ENCODE measurements around the gene GPC6.

DNA sequence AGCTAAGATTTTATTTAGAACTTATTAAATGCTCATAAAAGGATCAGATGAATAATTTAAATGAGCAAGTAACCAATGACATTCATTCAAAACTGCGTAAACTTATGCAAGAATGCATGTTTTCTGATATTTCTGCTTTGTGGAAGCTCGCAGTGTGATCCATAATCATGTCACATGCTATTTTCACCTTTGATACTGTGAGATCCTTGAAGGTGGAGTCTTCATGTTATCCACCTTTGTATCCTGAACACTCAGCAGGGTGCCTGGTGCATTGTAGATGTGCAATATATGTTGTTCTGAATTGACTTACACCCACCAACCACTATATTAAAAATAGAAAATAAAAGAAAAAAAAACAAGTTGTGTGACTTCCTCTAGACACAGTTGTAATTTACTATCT lies 919.4 kb downstream of the GPC6 start:
- TF ChIP-seq RBM39 (optimal IDR thresholded peaks at IDR 0.05; ENCODE audit: low read depth, low read length), result no peak
- no peak for TF ChIP-seq SMAD3 (CRISPR knock-in tag; conservative IDR thresholded peaks at IDR 0.05)
- no peak for TF ChIP-seq ZZZ3 (IDR thresholded peaks at IDR 0.05)
- TF ChIP-seq CHD4 (IDR thresholded peaks at IDR 0.05; ENCODE audit: insufficient read depth, insufficient replicate concordance, low read depth, low read length, poor library complexity, severe bottlenecking), result no peak
- TF ChIP-seq, protein P1, sequence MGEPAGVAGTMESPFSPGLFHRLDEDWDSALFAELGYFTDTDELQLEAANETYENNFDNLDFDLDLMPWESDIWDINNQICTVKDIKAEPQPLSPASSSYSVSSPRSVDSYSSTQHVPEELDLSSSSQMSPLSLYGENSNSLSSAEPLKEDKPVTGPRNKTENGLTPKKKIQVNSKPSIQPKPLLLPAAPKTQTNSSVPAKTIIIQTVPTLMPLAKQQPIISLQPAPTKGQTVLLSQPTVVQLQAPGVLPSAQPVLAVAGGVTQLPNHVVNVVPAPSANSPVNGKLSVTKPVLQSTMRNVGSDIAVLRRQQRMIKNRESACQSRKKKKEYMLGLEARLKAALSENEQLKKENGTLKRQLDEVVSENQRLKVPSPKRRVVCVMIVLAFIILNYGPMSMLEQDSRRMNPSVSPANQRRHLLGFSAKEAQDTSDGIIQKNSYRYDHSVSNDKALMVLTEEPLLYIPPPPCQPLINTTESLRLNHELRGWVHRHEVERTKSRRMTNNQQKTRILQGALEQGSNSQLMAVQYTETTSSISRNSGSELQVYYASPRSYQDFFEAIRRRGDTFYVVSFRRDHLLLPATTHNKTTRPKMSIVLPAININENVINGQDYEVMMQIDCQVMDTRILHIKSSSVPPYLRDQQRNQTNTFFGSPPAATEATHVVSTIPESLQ (CRISPR knock-in tag; IDR thresholded peaks at IDR 0.05), result no peak
- TF ChIP-seq, protein P2, sequence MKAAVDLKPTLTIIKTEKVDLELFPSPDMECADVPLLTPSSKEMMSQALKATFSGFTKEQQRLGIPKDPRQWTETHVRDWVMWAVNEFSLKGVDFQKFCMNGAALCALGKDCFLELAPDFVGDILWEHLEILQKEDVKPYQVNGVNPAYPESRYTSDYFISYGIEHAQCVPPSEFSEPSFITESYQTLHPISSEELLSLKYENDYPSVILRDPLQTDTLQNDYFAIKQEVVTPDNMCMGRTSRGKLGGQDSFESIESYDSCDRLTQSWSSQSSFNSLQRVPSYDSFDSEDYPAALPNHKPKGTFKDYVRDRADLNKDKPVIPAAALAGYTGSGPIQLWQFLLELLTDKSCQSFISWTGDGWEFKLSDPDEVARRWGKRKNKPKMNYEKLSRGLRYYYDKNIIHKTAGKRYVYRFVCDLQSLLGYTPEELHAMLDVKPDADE (conservative IDR thresholded peaks at IDR 0.05; ENCODE audit: control insufficient read depth, low read depth, low read length), result no peak
- TF ChIP-seq, protein P3, sequence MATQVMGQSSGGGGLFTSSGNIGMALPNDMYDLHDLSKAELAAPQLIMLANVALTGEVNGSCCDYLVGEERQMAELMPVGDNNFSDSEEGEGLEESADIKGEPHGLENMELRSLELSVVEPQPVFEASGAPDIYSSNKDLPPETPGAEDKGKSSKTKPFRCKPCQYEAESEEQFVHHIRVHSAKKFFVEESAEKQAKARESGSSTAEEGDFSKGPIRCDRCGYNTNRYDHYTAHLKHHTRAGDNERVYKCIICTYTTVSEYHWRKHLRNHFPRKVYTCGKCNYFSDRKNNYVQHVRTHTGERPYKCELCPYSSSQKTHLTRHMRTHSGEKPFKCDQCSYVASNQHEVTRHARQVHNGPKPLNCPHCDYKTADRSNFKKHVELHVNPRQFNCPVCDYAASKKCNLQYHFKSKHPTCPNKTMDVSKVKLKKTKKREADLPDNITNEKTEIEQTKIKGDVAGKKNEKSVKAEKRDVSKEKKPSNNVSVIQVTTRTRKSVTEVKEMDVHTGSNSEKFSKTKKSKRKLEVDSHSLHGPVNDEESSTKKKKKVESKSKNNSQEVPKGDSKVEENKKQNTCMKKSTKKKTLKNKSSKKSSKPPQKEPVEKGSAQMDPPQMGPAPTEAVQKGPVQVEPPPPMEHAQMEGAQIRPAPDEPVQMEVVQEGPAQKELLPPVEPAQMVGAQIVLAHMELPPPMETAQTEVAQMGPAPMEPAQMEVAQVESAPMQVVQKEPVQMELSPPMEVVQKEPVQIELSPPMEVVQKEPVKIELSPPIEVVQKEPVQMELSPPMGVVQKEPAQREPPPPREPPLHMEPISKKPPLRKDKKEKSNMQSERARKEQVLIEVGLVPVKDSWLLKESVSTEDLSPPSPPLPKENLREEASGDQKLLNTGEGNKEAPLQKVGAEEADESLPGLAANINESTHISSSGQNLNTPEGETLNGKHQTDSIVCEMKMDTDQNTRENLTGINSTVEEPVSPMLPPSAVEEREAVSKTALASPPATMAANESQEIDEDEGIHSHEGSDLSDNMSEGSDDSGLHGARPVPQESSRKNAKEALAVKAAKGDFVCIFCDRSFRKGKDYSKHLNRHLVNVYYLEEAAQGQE (IDR thresholded peaks at IDR 0.05; ENCODE audit: borderline replicate concordance), result no peak
- TF ChIP-seq, protein P3 (CRISPR knock-in tag; IDR thresholded peaks at IDR 0.05; ENCODE audit: low read depth), result no peak
- no peak for TF ChIP-seq POLR2A (conservative IDR thresholded peaks at IDR 0.05)
- TF ChIP-seq, protein P4, sequence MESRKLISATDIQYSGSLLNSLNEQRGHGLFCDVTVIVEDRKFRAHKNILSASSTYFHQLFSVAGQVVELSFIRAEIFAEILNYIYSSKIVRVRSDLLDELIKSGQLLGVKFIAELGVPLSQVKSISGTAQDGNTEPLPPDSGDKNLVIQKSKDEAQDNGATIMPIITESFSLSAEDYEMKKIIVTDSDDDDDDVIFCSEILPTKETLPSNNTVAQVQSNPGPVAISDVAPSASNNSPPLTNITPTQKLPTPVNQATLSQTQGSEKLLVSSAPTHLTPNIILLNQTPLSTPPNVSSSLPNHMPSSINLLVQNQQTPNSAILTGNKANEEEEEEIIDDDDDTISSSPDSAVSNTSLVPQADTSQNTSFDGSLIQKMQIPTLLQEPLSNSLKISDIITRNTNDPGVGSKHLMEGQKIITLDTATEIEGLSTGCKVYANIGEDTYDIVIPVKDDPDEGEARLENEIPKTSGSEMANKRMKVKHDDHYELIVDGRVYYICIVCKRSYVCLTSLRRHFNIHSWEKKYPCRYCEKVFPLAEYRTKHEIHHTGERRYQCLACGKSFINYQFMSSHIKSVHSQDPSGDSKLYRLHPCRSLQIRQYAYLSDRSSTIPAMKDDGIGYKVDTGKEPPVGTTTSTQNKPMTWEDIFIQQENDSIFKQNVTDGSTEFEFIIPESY (CRISPR knock-in tag; IDR thresholded peaks at IDR 0.05), result no peak
- no peak for TF ChIP-seq CXXC5 (CRISPR knock-in tag; IDR thresholded peaks at IDR 0.05)
- no peak for TF ChIP-seq HDAC2 (IDR thresholded peaks at IDR 0.05)
- TF ChIP-seq, protein P5, sequence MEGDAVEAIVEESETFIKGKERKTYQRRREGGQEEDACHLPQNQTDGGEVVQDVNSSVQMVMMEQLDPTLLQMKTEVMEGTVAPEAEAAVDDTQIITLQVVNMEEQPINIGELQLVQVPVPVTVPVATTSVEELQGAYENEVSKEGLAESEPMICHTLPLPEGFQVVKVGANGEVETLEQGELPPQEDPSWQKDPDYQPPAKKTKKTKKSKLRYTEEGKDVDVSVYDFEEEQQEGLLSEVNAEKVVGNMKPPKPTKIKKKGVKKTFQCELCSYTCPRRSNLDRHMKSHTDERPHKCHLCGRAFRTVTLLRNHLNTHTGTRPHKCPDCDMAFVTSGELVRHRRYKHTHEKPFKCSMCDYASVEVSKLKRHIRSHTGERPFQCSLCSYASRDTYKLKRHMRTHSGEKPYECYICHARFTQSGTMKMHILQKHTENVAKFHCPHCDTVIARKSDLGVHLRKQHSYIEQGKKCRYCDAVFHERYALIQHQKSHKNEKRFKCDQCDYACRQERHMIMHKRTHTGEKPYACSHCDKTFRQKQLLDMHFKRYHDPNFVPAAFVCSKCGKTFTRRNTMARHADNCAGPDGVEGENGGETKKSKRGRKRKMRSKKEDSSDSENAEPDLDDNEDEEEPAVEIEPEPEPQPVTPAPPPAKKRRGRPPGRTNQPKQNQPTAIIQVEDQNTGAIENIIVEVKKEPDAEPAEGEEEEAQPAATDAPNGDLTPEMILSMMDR (IDR thresholded peaks at IDR 0.05 in 2 of 3, conservative IDR thresholded peaks at IDR 0.05 in 1 of 3; ENCODE audit: insufficient read depth in 2 of 3, low read depth in 1 of 3, low read length in 3 of 3), result no peak
- no peak for TF ChIP-seq TAF1 (IDR thresholded peaks at IDR 0.05; ENCODE audit: control insufficient read depth, extremely low read depth, insufficient read depth, low read length, severe bottlenecking)
- TF ChIP-seq MEIS2 (IDR thresholded peaks at IDR 0.05; ENCODE audit: partially characterized antibody), result no peak
